ENCODE data around the gene PPP4R1.

GRCh38 chr18:9506046-9506792 is 108.1 kb downstream of the PPP4R1 start:
- no peak for TF ChIP-seq CTCF (conservative IDR thresholded peaks at IDR 0.05 in 1 of 2, IDR thresholded peaks at IDR 0.05 in 1 of 2; ENCODE audit: extremely low read depth in 1 of 2, insufficient read depth in 1 of 2, low read depth in 1 of 2, low read length in 2 of 2)
- no peak for TF ChIP-seq EZH2 (IDR thresholded peaks at IDR 0.05; ENCODE audit: borderline replicate concordance, low read length)

Measured in mammary epithelial cell (primary cell).